NCI-H2081 (cell line): Measurements from ENCODE around the gene TIMM44.
"Not testable (repeated sequence)": the region's sequence is repeated elsewhere in the genome, so short reads cannot be mapped to it uniquely, and the experiment has no call there.

ENCODE experiments used
- DNase-seq, 2 experiments: peaks; one replicate each; lab custom pipeline; 2025; lab: John Stamatoyannopoulos, UW

Gene TIMM44

GRCh38 chr19:7976461-7976860, 33.0 kb upstream of the TIMM44 start:
- DNase-seq: no peak

- DNase-seq: no peak
Measured at GRCh38 chr19:7975037-7975436, 31.6 kb upstream of the TIMM44 start.

GRCh38 chr19:7973883-7974282, 30.4 kb upstream of the TIMM44 start:
- no peak for DNase-seq

GRCh38 chr19:7971553-7972520, 28.4 kb upstream of the TIMM44 start:
- DNase-seq: no peak

GRCh38 chr19:7970716-7971448, 27.4 kb upstream of the TIMM44 start:
- DNase-seq: peak in 1 of 2 experiments; percentile 45

GRCh38 chr19:7969555-7969939, 26.1 kb upstream of the TIMM44 start:
- DNase-seq: no peak

- DNase-seq: no peak
Measured at GRCh38 chr19:7968796-7969554, 25.5 kb upstream of the TIMM44 start.

GRCh38 chr19:7968008-7968795, 24.7 kb upstream of the TIMM44 start:
- no peak for DNase-seq

- DNase-seq: no peak
Measured at GRCh38 chr19:7965921-7966665, 22.6 kb upstream of the TIMM44 start.

GRCh38 chr19:7965259-7965841, 21.9 kb upstream of the TIMM44 start:
- no peak for DNase-seq

- no peak for DNase-seq
Measured at GRCh38 chr19:7963566-7963965, 20.1 kb upstream of the TIMM44 start.

GRCh38 chr19:7962644-7963268, 19.3 kb upstream of the TIMM44 start:
- DNase-seq: no peak

GRCh38 chr19:7961920-7962626, 18.6 kb upstream of the TIMM44 start:
- no peak for DNase-seq

- not testable (repeated sequence) for DNase-seq
Measured at GRCh38 chr19:7961082-7961481, 17.6 kb upstream of the TIMM44 start.

- no peak for DNase-seq
Measured at GRCh38 chr19:7959211-7959610, 15.7 kb upstream of the TIMM44 start.

- no peak for DNase-seq
Measured at GRCh38 chr19:7955696-7956095, 12.2 kb upstream of the TIMM44 start.

GRCh38 chr19:7953576-7953975, 10.1 kb upstream of the TIMM44 start:
- no peak for DNase-seq

- no peak for DNase-seq
Measured at GRCh38 chr19:7953060-7953459, 9.6 kb upstream of the TIMM44 start.

- no peak for DNase-seq
Measured at GRCh38 chr19:7947939-7948338, 4.5 kb upstream of the TIMM44 start.
